ENCODE results near the gene ECSIT. TPM values are rescaled to one million over a fixed set of nuclear protein-coding genes. Genes with fewer than 3 reads are reported as not detected.

Gene ECSIT
- total RNA-seq, 1 donor: 36.9 TPM

DNA sequence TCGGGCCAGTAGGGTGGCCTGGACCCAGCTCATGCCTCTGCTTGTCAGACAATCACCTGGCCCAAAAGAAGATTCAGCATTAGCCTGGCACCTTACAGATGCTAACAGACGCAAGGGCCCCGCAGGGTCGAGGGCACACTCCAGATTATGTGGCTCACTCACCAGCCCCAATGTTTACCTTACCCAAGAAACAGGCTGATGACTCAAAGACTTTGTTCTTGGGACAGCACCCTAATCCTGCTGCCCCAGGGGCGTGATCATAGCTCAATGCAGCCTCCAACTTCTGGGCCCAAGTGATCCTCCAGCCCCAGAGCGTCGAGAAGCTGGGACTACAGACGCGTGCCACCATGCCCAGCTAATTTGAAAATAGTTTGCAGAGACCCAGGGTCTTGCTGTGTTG is 9.8 kb downstream of the ECSIT start:
- DNase-seq (ENCODE audit: insufficient read length, low spot score, missing footprints): no peak
- no peak overlapping the region for H2AFZ ChIP-seq (ENCODE audit: low read length)
- H3K36me3 ChIP-seq (ENCODE audit: insufficient read depth, low read length): peaks cover 2% of the 10 kb centered on the region
- no peaks in the 10 kb centered on the region for H3K79me2 ChIP-seq (ENCODE audit: insufficient read depth, low read length)
- no peaks in the 10 kb centered on the region for H4K20me1 ChIP-seq (ENCODE audit: insufficient read depth, low read length)
- no peak overlapping the region for H3K4me2 ChIP-seq (ENCODE audit: insufficient read depth, low read length)
- no peaks in the 10 kb centered on the region for H3K4me1 ChIP-seq (ENCODE audit: insufficient read depth, low read length)
- TF ChIP-seq, protein P1, sequence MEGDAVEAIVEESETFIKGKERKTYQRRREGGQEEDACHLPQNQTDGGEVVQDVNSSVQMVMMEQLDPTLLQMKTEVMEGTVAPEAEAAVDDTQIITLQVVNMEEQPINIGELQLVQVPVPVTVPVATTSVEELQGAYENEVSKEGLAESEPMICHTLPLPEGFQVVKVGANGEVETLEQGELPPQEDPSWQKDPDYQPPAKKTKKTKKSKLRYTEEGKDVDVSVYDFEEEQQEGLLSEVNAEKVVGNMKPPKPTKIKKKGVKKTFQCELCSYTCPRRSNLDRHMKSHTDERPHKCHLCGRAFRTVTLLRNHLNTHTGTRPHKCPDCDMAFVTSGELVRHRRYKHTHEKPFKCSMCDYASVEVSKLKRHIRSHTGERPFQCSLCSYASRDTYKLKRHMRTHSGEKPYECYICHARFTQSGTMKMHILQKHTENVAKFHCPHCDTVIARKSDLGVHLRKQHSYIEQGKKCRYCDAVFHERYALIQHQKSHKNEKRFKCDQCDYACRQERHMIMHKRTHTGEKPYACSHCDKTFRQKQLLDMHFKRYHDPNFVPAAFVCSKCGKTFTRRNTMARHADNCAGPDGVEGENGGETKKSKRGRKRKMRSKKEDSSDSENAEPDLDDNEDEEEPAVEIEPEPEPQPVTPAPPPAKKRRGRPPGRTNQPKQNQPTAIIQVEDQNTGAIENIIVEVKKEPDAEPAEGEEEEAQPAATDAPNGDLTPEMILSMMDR (IDR thresholded peaks at IDR 0.05; ENCODE audit: extremely low read depth, low read depth, low read length): no peak
- H3K9me3 ChIP-seq (ENCODE audit: low read depth, low read length): no peaks in the 10 kb centered on the region
- H3K27ac ChIP-seq (ENCODE audit: low read depth, low read length): no peak overlapping the region
- no peaks in the 10 kb centered on the region for H3K27me3 ChIP-seq (ENCODE audit: insufficient read depth, low read length)
- H3K4me3 ChIP-seq (ENCODE audit: insufficient read depth, low read length): no peak overlapping the region

DNA sequence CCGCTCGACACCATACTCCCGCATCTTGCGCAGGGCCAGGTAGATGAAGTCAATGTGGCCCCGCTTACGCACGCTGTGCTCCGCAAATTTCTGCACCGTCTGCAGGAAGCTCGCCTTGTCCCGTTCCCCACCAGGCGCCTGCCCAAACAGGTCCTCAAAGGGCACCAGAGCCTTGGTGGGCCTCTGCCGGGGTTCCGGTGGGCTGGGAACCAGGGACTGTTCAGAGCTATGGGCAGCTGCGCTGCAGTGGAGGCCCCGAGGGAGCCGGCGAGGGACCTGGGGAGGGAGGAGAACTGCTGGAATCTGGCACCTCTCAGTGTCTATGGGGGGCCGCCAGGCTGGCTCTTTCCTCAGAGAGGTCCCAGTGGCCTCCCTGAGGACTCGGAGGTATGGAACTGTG is 15.0 kb downstream of the ECSIT start:
- Histone ChIP-seq H3K27ac (ENCODE audit: low read depth, low read length) (no peak overlapping the region), H3K27me3 (ENCODE audit: insufficient read depth, low read length) (no peaks in the 10 kb centered on the region), H2AFZ (ENCODE audit: low read length) (no peak overlapping the region), H3K4me1 (ENCODE audit: insufficient read depth, low read length) (no peaks in the 10 kb centered on the region), H3K36me3 (ENCODE audit: insufficient read depth, low read length) (no peaks in the 10 kb centered on the region), H4K20me1 (ENCODE audit: insufficient read depth, low read length) (no peaks in the 10 kb centered on the region), H3K79me2 (ENCODE audit: insufficient read depth, low read length) (no peaks in the 10 kb centered on the region), H3K4me3 (ENCODE audit: insufficient read depth, low read length) (no peak overlapping the region), H3K9me3 (ENCODE audit: low read depth, low read length) (no peaks in the 10 kb centered on the region), H3K4me2 (ENCODE audit: insufficient read depth, low read length) (no peak overlapping the region)
- no peak for DNase-seq (ENCODE audit: insufficient read length, low spot score, missing footprints)
- TF ChIP-seq, protein P1 (IDR thresholded peaks at IDR 0.05; ENCODE audit: extremely low read depth, low read depth, low read length): no peak

DNA sequence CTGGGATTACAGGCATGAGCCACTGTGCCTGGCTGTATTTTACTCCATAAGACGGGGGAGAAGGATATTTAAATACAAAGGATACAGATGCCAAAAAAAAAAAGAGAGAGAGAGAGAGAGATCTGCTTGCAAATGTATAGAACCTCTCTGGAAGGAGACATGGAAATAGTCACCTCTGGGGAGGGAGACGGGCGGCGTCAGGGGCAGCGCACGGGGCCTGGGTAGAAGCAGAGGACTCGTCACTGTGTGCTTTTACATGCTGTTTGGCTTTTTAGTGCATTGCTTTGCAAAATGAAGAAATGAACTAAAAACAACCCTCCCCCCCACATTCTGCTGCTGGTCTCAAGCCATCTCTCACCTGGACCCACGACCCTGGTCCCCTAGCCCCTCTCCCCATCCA is 18.5 kb downstream of the ECSIT start:
- no peaks in the 10 kb centered on the region for H3K36me3 ChIP-seq (ENCODE audit: insufficient read depth, low read length)
- H4K20me1 ChIP-seq (ENCODE audit: insufficient read depth, low read length): no peaks in the 10 kb centered on the region
- TF ChIP-seq, protein P1 (IDR thresholded peaks at IDR 0.05; ENCODE audit: extremely low read depth, low read depth, low read length): no peak
- no peak overlapping the region for H2AFZ ChIP-seq (ENCODE audit: low read length)
- no peaks in the 10 kb centered on the region for H3K9me3 ChIP-seq (ENCODE audit: low read depth, low read length)
- H3K4me3 ChIP-seq (ENCODE audit: insufficient read depth, low read length): no peak overlapping the region
- DNase-seq (ENCODE audit: insufficient read length, low spot score, missing footprints): no peak
- no peaks in the 10 kb centered on the region for H3K79me2 ChIP-seq (ENCODE audit: insufficient read depth, low read length)
- H3K4me1 ChIP-seq (ENCODE audit: insufficient read depth, low read length): peaks cover 6% of the 10 kb centered on the region
- no peak overlapping the region for H3K4me2 ChIP-seq (ENCODE audit: insufficient read depth, low read length)
- H3K27ac ChIP-seq (ENCODE audit: low read depth, low read length): no peak overlapping the region
- H3K27me3 ChIP-seq (ENCODE audit: insufficient read depth, low read length): no peaks in the 10 kb centered on the region

DNA sequence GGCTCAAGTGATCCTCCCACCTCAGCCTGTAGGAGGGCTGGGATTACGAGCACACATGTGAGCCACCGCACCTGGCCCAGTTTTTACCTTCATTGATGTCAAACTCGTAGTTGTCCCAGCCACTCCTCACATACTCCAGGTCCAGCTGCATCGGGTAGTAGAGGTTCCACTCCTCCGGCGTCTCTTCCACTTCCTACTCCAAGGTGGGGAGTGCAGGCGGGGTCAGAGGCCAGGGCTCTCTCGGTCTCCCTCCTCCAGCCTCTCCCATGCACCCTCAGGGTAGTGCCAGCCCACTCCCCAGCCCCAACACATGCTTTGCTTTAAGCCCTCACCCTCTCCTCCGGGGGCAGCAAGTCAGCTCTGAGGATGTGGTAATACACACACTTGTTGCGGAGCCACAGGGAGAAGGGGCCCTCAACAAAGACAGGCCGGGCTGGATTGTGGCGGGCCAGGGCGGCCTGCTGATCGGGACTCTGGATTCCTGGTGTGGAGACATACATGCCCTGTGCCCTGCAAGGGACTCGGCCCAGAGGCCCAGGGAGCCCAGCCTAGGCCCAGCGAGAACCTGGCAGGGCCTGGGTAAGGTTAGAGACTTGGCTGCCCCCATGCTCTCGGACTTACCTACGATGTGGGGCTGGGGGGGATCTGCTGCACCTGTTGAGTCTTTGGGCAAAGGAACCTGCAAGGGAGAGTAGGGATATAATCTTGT is 21.4 kb downstream of the ECSIT start:
- Histone ChIP-seq H4K20me1 (ENCODE audit: insufficient read depth, low read length) (no peaks in the 10 kb centered on the region), H3K79me2 (ENCODE audit: insufficient read depth, low read length) (no peaks in the 10 kb centered on the region)

More for the DNA sequence above, 21.4 kb downstream of the ECSIT start:
- Histone ChIP-seq H2AFZ (ENCODE audit: low read length) (no peak overlapping the region), H3K4me2 (ENCODE audit: insufficient read depth, low read length) (no peak overlapping the region), H3K4me3 (ENCODE audit: insufficient read depth, low read length) (no peak overlapping the region), H3K36me3 (ENCODE audit: insufficient read depth, low read length) (no peaks in the 10 kb centered on the region), H3K9me3 (ENCODE audit: low read depth, low read length) (no peaks in the 10 kb centered on the region), H3K27ac (ENCODE audit: low read depth, low read length) (no peak overlapping the region), H3K27me3 (ENCODE audit: insufficient read depth, low read length) (no peaks in the 10 kb centered on the region), H3K4me1 (ENCODE audit: insufficient read depth, low read length) (peaks cover 6% of the 10 kb centered on the region)
- TF ChIP-seq, protein P1 (IDR thresholded peaks at IDR 0.05; ENCODE audit: extremely low read depth, low read depth, low read length): no peak
- peak; percentile 70 for DNase-seq (ENCODE audit: insufficient read length, low spot score, missing footprints)
